Amygdala (tissue), 56 donors: Measurements from ENCODE around the gene DAW1.
"Not testable (repeated sequence)": the region's sequence is repeated elsewhere in the genome, so short reads cannot be mapped to it uniquely, and the experiment has no call there.

ENCODE experiments used
- DNase-seq, 56 donors: peaks; one replicate each; lab custom pipeline; 2025; lab: John Stamatoyannopoulos, UW

DAW1 gene, protein sequence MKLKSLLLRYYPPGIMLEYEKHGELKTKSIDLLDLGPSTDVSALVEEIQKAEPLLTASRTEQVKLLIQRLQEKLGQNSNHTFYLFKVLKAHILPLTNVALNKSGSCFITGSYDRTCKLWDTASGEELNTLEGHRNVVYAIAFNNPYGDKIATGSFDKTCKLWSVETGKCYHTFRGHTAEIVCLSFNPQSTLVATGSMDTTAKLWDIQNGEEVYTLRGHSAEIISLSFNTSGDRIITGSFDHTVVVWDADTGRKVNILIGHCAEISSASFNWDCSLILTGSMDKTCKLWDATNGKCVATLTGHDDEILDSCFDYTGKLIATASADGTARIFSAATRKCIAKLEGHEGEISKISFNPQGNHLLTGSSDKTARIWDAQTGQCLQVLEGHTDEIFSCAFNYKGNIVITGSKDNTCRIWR

GRCh38 chr2:227871375-227871791 lies at the start of gene DAW1:
Gene DAW1, plus strand, starts transcription at chr2:227871631. Its CDS starts 59 bp downstream, at chr2:227871690.
- DNase-seq = peak in 34 of 56 donors; percentile 2 to 63 (median 27)

DNA sequence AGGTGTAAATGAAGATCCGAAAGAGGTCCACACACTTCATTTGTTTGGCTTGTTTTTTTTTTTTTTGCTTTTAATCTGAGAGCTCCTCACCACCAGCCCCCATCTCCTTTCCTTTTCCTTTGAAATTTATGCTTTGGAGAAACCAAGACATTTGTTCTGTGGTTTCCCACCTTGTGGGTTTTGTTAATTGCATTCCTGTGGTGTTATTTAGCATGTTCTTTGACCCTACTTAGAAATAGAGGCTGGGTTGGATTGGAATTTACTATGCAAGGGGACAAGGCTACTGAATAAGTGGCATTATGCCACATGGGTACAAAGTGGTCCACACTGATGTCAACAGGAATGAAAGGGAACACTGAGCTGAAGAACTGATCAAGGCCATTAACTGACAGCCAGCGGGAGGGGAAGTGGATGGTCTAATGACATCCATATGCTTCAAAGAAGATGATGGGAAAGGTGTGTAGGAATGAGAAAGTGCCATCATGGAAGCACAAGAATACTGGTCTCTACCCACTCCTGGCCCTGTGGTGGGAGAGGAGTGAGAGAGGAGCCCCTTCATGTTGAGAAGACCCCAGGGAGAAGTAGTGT lies 48.9 kb upstream of the DAW1 start:
- no peak for DNase-seq

DNA sequence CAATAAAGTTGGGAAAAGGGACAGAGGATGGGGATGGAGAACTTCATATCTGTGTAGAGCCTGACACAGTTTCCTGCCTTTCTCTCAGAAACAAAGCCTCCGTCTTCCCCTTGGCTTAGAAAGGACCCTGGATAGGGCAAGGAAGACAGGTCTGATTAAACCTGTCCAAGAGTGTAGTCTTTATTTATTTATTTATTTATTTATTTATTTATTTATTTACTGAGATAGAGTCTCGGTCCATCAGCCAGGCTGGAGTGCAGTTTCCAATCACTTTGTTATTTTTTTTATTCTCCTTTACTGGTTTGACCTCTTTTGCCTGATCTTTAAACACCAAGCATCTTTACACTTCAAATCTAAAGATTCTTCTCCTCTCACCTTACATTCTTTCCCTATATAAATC lies 47.5 kb upstream of the DAW1 start:
- DNase-seq = no peak

DNA sequence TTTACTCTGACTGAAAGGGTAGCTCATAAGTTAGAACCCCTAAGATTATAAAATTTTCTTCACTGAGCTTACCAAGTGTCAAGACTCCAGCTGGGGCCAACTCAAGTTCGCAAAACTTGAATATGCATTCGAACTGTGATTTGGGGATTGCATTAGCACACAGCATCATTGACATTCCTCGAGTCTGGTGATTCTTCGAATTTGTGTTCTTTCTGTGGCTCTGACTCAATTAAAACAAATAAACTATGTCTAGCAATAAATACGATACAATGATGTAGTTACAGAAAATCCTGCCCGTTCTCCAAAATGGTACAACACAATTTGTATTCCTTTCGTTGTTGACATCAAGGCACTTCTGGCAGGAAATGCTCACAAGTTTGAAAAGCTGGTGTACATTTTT lies 46.7 kb upstream of the DAW1 start:
- DNase-seq = no peak

GRCh38 chr2:227826019-227826521 lies 45.4 kb upstream of the DAW1 start:
- peak in 43 of 56 donors; percentile 4 to 81 (median 42) for DNase-seq

GRCh38 chr2:227826563-227826962 lies 44.9 kb upstream of the DAW1 start:
- DNase-seq = no peak

DNA sequence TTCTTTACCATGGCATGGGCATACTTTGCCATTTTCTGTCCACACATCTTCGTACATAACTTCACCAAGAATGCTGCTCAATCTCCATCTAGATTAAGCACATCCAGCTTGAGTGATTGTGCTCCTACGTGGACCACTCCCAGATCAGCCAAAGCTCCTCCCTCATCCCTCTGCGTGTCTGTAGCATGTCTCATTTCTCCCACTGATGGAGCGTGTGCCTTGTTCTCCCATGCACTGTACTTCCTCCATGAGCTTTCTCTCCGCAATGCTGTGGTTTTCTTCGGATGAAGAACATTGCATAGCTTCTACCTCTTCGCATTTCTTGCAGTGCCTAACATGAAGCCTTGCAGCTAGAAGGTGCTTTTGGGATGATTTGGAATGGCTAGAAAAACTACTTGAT lies 44.3 kb upstream of the DAW1 start:
- no peak for DNase-seq

GRCh38 chr2:227828477-227828912 lies 42.9 kb upstream of the DAW1 start:
- DNase-seq = no peak

GRCh38 chr2:227829337-227829736 lies 42.1 kb upstream of the DAW1 start:
- DNase-seq = no peak

GRCh38 chr2:227834423-227834822 lies 37.0 kb upstream of the DAW1 start:
- DNase-seq = no peak

DNA sequence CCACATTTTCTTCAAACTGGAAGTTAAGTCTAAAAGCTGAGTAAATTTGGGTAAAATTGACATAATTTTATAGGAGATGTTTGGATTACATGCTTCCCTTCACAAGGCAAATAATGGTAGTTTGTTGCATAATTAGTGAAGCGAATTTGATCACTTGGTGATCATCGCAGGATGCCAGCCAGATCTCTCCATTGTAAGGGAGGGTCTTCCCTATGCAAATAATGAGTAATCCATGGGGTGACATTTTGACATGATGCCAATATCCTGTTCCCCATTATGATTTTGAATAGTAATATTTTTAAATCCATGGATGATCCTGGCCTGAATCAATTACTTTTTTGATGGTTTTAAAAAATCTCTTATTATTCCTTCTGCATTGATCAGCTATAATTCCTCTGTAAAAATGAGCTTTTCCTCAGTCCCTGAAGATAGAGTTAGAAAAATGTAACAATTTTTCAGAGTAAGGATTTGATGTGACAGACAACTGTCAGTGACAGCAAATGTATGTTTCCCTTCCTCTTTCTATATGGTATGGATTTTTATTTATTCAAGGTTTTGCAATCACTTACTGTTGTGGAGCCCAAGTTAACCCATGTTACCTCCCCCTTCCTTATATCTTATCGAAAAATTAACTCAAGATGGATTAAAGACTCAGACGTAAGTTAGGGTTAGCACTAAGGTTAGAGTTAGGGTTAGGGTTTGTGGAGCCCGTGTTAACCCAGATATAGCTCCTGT lies 36.3 kb upstream of the DAW1 start:
- DNase-seq = no peak

- DNase-seq = not testable (repeated sequence)
Measured at GRCh38 chr2:227839339-227840129, 31.9 kb upstream of the DAW1 start.

- no peak for DNase-seq
Measured at GRCh38 chr2:227846831-227847230, 24.6 kb upstream of the DAW1 start.

GRCh38 chr2:227848146-227848545 lies 23.3 kb upstream of the DAW1 start:
- DNase-seq = no peak

- no peak for DNase-seq
Measured at GRCh38 chr2:227848586-227848985, 22.8 kb upstream of the DAW1 start.

GRCh38 chr2:227849906-227850305 lies 21.5 kb upstream of the DAW1 start:
- peak in 1 of 56 donors; percentile 6 for DNase-seq

- DNase-seq = no peak
Measured at GRCh38 chr2:227853204-227853629, 18.2 kb upstream of the DAW1 start.

GRCh38 chr2:227853765-227854271 lies 17.6 kb upstream of the DAW1 start:
- no peak for DNase-seq

- no peak for DNase-seq
Measured at GRCh38 chr2:227855440-227855839, 16.0 kb upstream of the DAW1 start.

GRCh38 chr2:227856697-227857096 lies 14.7 kb upstream of the DAW1 start:
- no peak for DNase-seq
